GM18951 (cell line): ENCODE data around the gene MCOLN3.

ENCODE experiments used
- POLR2A ChIP-seq: IDR thresholded peaks from 4 replicates; pipeline ENCODE4 v1.6.1; 2011; ENCODE audit warnings: mild to moderate bottlenecking; ENCODE audit not compliant: insufficient read length, insufficient read depth; ENCODE audit errors: extremely low read depth
- in situ Hi-C: fragments of 300-500 bp; cut with MboI; formaldehyde crosslinking; loops from one replicate; pipeline ENCODE4 v1.12.0; 2022; ENCODE audit warnings: low sequenced_read_pairs, mixed read lengths, inconsistent platforms; ENCODE audit not compliant: unreplicated experiment

MCOLN3 gene

GRCh38 chr1:85062425-85063026 is 14.2 kb upstream of the MCOLN3 start:
- in situ Hi-C loops, result no loop called here
- no peak for TF ChIP-seq POLR2A

DNA sequence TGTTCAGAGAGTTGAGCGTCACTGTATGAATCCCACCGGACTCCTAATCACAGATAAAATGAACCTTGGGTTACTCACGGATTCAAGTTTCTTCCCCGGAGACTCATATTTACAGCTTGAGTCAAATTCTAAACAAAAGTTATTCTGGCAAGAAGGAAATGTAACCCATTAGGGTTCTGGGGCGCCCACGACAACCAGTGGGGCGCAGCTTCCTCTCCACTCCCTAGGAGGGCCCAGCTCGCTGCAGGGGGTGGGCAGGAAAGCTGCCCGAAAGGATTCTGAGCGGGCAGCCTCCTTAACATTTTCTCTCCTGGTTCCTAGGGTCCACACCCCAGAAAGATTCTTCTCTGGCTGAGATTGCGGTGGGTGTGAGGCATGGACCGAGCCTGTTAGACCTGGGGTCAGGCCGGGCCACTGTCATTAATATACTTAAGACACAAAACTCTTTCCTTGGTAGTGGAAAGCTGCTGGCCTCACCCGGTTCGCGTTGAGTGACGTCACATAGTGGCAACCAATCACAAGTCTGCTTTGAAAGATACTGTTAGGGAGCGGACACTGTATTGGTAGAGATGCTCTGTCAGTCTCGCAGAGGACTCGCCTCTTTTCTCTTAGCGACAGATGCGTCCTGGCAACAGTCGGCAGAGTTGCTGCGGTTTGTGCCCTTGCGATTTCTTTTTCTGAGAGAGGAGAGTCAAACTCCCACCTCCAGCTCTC is 13.6 kb upstream of the MCOLN3 start:
- TF ChIP-seq POLR2A, result peak; percentile 26
- in situ Hi-C loops, result no loop called here

DNA sequence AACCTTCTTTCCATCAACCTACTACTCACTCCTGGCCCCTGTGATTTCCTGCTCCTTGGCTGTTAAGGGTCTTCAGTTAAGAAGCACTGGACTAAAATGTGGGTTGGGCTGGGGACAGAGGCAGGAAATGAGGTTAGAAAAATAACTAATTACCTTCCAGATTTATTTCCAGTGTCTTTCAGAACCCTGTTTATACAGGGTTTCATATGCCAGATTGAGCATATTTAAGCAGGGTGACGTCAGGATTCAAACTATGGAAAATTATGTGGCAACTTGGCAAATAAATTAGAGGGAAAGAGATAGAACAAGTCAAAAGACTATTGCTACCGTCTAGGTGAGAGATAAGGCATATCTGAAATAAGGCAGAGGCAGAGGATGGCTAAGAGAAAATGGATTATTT is 11.7 kb upstream of the MCOLN3 start:
- in situ Hi-C loops, result no loop called here
- no peak for TF ChIP-seq POLR2A

GRCh38 chr1:85059563-85059962 is 11.3 kb upstream of the MCOLN3 start:
- in situ Hi-C loops, result no loop called here
- no peak for TF ChIP-seq POLR2A

DNA sequence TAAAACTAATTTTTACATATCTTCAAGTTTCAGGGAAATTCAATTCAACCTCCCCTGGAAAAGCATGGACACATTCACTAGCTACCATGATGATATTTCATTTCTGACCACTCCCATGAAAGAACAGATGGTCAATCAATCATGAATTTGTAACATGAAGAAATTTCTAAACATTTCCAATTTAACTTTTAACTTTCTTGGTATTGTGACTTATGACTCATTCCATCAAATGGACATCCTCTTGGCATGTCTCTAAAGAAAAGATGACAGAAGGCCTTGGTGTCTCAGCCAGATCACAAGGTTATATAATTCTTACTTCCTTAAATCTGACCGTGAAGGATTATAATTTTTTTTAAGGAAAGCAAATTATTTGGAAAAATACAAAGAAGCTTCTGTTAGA is 10.5 kb upstream of the MCOLN3 start:
- no peak for TF ChIP-seq POLR2A
- in situ Hi-C loops, result no loop called here

- TF ChIP-seq POLR2A, result no peak
- in situ Hi-C loops, result no loop called here
Observed at GRCh38 chr1:85058311-85058710, 10.0 kb upstream of the MCOLN3 start.

GRCh38 chr1:85054664-85055063 is 6.4 kb upstream of the MCOLN3 start:
- TF ChIP-seq POLR2A, result no peak
- in situ Hi-C loops, result no loop called here

GRCh38 chr1:85049735-85050166 is 1.5 kb upstream of the MCOLN3 start:
- in situ Hi-C loops, result no loop called here
- no peak for TF ChIP-seq POLR2A

DNA sequence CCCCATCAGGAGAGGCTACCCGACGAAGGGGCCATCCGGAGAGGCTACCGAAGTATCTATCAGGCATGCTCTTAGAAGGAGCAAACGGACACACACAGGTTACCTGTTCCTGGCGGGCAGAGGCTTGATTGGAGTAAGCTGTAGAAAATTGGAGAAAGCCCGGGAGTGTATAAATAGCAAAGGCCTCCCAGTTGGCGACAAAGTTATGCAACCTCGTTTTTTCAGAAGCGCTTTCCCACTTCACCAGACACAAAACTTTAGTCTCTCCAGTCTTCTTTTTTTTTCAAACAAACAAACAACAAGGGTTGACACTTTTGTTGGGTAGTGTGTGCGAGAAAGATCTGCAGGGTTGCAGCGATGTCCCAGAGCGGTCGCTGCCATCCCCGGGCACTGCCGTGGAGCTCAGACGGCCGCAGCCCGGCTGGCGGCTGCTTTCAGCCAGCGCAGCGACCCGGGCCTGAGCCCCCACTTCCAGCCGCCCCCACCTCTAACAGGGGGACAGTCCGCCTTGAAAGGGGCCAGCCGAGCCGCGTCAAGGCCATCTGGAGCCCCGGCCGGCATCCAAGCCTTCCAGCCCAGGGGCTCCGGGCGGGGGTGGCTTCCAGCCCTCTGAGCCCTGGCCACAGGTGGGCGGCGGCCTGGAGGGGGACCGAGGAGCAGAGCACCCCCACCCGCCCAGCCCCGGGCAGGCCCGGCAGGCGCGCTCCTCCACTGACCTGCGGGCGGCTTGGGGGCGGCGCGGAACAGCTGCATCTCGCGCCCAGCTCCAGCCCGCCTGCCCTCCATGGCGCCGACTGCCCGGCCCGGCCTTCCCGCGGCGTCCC is 616 bp downstream of the MCOLN3 start:
- in situ Hi-C loops, result no loop called here
- TF ChIP-seq POLR2A, result no peak

DNA sequence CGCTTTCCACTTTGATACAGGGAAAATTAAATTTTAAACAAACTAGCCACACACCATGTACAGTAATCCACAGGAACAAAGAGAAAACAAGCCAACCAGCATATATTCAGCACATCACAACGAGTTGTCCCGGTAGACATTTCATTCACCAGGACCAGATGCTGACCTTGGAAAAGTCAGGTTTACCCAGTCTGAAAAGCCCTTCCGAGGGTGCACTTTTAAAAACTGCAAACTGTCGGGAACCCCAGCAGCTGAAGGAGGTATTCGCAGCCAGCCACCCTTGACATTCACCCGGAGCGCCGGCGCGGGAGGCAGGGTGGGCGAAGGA is 1.2 kb downstream of the MCOLN3 start:
- TF ChIP-seq POLR2A, result no peak
- in situ Hi-C loops, result no loop called here

DNA sequence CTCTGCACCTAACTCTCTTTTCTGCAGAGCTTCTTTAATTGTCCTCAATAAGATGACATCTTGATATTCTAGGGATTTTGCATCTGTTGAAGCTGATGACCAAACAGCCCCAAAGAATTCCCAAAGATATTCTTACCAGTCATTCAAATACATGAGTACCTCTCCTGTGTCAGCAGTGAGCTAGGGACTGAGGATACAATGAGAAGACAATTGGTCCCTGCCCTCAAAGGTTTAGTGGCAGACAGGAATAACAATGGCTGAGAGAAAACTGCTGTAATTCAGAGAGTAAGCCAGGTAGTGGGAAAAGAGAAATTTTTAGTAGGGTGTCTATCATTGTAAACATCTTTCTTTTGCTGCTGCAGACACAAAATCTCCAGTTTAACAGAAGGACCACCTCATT is 5.9 kb downstream of the MCOLN3 start:
- no peak for TF ChIP-seq POLR2A
- in situ Hi-C loops, result no loop called here

DNA sequence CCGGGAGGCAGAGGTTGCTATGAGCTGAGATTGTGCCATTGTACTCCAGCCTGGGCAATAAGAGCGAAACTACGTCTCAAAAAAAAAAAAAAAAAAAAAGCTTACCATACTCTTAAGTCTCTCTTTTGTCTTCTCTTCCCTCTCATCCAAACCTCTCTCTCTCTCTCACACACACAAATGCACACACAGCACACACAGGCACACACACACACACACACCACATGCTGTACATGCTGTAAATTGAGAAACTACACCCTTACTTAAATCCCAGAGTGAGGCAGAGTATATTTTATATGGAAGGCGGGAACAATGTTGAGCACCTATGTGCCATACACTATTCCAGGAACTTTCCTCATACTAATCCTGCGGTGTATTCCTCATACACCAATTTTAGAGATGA is 6.5 kb downstream of the MCOLN3 start:
- in situ Hi-C loops, result no loop called here

GRCh38 chr1:85033221-85033620 is 15.1 kb downstream of the MCOLN3 start:
- TF ChIP-seq POLR2A, result no peak
- in situ Hi-C loops, result no loop called here

More for the DNA sequence above, 6.5 kb downstream of the MCOLN3 start:
- no peak for TF ChIP-seq POLR2A

DNA sequence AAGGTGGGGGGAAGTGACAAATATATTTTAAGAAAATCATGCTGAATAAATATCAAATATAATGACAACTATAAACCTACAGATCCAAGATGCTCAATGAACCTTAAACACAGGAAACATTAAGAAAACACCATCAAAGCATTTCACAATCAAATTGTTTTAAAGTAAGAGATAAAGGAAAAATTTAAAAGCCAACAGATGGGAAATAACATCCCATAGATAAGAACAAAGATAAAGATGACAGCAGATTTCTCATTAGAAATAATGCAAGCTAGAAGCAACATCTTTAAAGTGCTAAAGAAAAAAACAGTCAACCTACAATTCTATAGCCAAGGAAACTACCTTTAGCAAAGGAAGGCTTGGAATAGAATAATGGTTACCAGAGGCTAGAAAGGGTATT is 17.8 kb downstream of the MCOLN3 start:
- in situ Hi-C loops, result no loop called here
- TF ChIP-seq POLR2A, result no peak

- no peak for TF ChIP-seq POLR2A
- in situ Hi-C loops, result no loop called here
Observed at GRCh38 chr1:85028151-85028550, 20.1 kb downstream of the MCOLN3 start.
